Measurements from ENCODE around the gene ACAN.

- TF ChIP-seq EZH2 (optimal IDR thresholded peaks at IDR 0.05; ENCODE audit: low read depth, low read length) (no peak), EZH2phosphoT487 (IDR thresholded peaks at IDR 0.05; ENCODE audit: low read length) (no peak)
- TF ChIP-seq, protein P1, sequence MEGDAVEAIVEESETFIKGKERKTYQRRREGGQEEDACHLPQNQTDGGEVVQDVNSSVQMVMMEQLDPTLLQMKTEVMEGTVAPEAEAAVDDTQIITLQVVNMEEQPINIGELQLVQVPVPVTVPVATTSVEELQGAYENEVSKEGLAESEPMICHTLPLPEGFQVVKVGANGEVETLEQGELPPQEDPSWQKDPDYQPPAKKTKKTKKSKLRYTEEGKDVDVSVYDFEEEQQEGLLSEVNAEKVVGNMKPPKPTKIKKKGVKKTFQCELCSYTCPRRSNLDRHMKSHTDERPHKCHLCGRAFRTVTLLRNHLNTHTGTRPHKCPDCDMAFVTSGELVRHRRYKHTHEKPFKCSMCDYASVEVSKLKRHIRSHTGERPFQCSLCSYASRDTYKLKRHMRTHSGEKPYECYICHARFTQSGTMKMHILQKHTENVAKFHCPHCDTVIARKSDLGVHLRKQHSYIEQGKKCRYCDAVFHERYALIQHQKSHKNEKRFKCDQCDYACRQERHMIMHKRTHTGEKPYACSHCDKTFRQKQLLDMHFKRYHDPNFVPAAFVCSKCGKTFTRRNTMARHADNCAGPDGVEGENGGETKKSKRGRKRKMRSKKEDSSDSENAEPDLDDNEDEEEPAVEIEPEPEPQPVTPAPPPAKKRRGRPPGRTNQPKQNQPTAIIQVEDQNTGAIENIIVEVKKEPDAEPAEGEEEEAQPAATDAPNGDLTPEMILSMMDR (IDR thresholded peaks at IDR 0.05; ENCODE audit: low read length) = no peak
Measured at GRCh38 chr15:88877415-88877814, 74.2 kb downstream of the ACAN start.

Measured in MM.1S (cell line).